OCI-M1 (cell line): ENCODE measurements around the gene MUC6.

Experiments
- DNase-seq: peaks from one replicate; lab custom pipeline; 2025; lab: John Stamatoyannopoulos, UW

The MUC6 gene

DNA sequence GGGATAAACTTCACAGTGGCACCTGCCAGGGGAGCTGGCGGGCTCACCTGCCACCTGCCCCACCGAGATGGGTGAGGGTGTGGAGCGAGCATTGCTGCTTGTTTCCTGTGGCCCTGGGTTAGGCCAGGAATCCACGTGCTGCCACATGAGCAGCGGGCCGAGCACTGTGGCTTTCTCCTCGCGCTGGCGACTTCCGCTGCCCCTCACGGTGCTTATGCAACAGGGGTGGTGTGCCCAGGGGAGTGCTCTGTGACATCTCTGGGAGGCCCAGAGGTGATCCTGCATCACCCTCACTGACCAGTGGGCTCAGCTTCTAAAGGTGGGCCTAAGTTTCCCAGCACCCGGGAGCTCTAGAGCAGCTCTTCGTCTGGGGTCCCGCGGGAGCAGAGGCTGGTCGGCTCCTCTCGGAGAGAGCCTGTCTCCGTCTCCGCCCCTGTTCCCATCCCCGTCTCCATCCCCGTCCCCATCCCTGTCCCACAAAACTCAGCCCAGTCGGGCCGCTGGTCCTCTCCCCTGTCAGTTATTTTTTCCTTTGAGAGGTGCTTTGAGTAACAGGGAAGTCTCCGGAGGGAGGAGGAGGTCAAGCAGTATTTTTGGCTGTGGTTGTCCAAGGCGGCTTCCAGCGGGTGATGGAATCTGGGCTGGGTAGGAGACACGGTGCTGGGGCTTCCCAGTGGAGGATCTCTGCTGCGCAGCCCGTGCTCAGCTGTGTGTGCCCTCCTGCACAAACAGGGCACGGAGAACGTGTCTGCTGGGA is 68.3 kb downstream of the MUC6 start:
- DNase-seq: no peak

DNA sequence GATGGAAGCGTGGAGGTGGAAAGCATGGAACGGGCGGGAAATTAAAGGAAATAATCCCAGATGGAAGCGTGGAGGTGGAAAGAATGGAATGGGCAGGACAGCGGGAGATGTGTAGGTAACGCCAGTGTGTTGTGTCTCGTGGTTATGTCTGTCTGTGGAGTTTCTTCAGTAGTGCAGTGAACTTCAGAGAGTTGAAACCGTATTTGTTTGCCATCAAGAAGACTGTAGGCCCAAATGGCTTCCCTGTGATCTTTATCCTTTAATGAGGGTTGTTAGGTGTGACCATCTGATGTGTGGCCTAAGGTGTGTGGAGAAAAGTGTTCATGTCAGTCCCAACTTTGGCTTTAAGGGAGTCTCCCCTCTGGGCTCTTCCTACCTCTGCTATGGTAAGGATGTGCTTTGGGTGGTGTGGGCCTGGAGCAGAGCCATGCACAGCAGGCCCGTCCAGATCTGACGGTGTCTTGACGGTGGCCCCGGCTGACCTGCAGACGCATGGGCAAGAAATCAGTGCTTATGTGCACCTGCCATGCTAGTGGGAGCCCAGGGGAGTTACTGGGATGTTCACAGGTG is 71.2 kb downstream of the MUC6 start:
- DNase-seq: no peak

DNA sequence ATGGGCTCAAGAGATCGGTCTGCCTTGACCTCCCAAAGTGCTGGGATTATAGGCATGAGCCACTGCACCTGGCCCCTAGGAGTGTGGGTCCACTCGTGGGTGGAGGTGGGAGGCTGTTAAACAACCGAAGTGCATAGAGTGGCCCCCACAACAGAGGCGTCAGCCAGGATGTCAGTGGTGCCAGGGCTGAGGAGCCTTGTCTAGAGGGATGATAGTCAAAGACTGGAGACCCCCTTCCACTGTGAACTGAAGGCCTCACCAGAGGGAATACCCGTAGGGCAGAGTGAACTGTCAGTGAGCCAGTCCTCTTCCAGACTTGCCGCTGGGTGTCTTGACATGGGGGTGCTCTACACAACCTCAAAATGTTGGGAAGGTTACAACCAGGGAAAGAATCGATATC is 72.7 kb downstream of the MUC6 start:
- no peak for DNase-seq
